ENCODE results near the gene MAGEA3. TPM values are rescaled to one million over a fixed set of nuclear protein-coding genes. Genes with fewer than 3 reads are reported as not detected.

Gene MAGEA3
- total and polyA plus RNA-seq, 10 of the 15 experiments (the other 5 are each of a cell fraction or from before 2014, with no cell fraction given), result 1.4 TPM; not detected in 9

DNA sequence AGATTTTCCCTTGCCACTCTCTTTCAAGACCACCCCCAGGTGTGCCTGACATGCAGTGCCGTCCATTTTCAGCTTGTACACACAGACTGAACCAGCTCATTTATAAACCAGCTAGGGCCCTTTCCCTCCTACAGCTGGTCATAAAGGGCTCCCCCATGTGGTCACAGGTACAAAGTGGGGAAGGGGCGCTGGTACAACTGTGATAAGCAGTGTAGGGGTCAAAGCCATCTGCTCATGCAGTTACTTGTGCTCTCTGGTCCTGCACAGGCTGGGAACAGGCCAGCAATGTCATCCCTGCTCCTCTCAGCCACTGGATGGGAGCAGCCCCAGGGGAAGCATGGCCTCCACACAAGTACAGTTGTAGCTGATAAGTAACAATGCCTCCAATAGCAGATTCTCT is 40.3 kb upstream of the MAGEA3 start:
- ATAC-seq (no peak), FAIRE-seq (no peak), DNase-seq (ENCODE audit: low read depth, low spot score) (no peak)
- Histone ChIP-seq H3K9me3 (replicated peaks; ENCODE audit: control insufficient read depth, insufficient read depth, low read length) (no peaks in the 10 kb centered on the region), H3K79me2 (ENCODE audit: control insufficient read depth, insufficient read depth, low read length) (no peaks in the 10 kb centered on the region), H3K4me1 (ENCODE audit: control insufficient read depth, insufficient read depth, low read length) (no peaks in the 10 kb centered on the region), H3K27me3 (replicated peaks in 1 of 2; ENCODE audit: control insufficient read depth in 2 of 2, insufficient read depth in 2 of 2, low read length in 1 of 2) (no peaks in the 10 kb centered on the region), H3K9ac (ENCODE audit: control insufficient read depth, insufficient read depth, low read length) (no peak overlapping the region), H3K27ac (ENCODE audit: control insufficient read depth, insufficient read depth) (no peak overlapping the region), H3K4me2 (ENCODE audit: control insufficient read depth, insufficient read depth) (no peak overlapping the region), H4K20me1 (ENCODE audit: control insufficient read depth, insufficient read depth) (no peaks in the 10 kb centered on the region), H3K36me3 (ENCODE audit: control insufficient read depth in 2 of 2, insufficient read depth in 2 of 2, low read length in 1 of 2) (no peaks in the 10 kb centered on the region), H2AFZ (ENCODE audit: control insufficient read depth, low read depth, low read length) (no peak overlapping the region), H3K4me3 (no peak overlapping the region)
- ChIA-PET RAD21 (ENCODE audit: unreplicated experiment) (interaction anchor here (1.4 kb wide), 1 partner anchor 16 kb away, joined by 3 read pairs; no protein-coding TSS in a partner anchor), CTCF (interaction anchor here (0.7 to 3.1 kb wide), 2 partner anchors 17 to 26 kb away, joined by 5 to 8 read pairs; no protein-coding TSS in a partner anchor), POLR2A (no interaction called here), SMC1A (ENCODE audit: uncharacterized antibody, unreplicated experiment) (no interaction called here)
- TF ChIP-seq MEF2A (IDR thresholded peaks at IDR 0.05; ENCODE audit: insufficient read depth, low read depth, low read length) (no peak), LARP7 (IDR thresholded peaks at IDR 0.05) (no peak), JUNB (IDR thresholded peaks at IDR 0.05) (no peak), SUPT20H (IDR thresholded peaks at IDR 0.05; ENCODE audit: borderline replicate concordance, control insufficient read depth, low read depth, low read length) (no peak), KAT2A (conservative IDR thresholded peaks at IDR 0.05; ENCODE audit: control insufficient read depth, low read depth, low read length) (no peak)
- TF ChIP-seq, protein P1, sequence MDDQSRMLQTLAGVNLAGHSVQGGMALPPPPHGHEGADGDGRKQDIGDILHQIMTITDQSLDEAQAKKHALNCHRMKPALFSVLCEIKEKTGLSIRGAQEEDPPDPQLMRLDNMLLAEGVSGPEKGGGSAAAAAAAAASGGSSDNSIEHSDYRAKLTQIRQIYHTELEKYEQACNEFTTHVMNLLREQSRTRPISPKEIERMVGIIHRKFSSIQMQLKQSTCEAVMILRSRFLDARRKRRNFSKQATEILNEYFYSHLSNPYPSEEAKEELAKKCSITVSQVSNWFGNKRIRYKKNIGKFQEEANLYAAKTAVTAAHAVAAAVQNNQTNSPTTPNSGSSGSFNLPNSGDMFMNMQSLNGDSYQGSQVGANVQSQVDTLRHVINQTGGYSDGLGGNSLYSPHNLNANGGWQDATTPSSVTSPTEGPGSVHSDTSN (IDR thresholded peaks at IDR 0.05; ENCODE audit: insufficient replicate concordance, low read depth, low read length), result no peak
- TF ChIP-seq, protein P2, sequence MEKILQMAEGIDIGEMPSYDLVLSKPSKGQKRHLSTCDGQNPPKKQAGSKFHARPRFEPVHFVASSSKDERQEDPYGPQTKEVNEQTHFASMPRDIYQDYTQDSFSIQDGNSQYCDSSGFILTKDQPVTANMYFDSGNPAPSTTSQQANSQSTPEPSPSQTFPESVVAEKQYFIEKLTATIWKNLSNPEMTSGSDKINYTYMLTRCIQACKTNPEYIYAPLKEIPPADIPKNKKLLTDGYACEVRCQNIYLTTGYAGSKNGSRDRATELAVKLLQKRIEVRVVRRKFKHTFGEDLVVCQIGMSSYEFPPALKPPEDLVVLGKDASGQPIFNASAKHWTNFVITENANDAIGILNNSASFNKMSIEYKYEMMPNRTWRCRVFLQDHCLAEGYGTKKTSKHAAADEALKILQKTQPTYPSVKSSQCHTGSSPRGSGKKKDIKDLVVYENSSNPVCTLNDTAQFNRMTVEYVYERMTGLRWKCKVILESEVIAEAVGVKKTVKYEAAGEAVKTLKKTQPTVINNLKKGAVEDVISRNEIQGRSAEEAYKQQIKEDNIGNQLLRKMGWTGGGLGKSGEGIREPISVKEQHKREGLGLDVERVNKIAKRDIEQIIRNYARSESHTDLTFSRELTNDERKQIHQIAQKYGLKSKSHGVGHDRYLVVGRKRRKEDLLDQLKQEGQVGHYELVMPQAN (conservative IDR thresholded peaks at IDR 0.05), result no peak
- intact Hi-C loops (cut with micrococcal nuclease; ENCODE audit: unreplicated experiment), result no loop called here
- in situ Hi-C loops (cut with MboI), result loop anchor here (25.0 kb wide), 1 partner anchor 104 kb away; the partner anchor contains the start of genes CSAG3, MAGEA2 and MAGEA6
- no TSS peak for BruUV-seq (replicated peaks)
- WGBS (ENCODE audit: insufficient coverage, insufficient replicate concordance, low lambda C conversion rate, missing lambda C conversion rate), result 0% methylated on average over 2 of the region's 2 CpGs

Data from GM12878 (cell line).